GM21515 (cell line): ENCODE results near the gene DNTT.

Experiments used
- ATAC-seq: cut with Tn5 transposase; IDR thresholded peaks from one replicate; pipeline ENCODE4 v1.9.1; 2021; ENCODE audit not compliant: unreplicated experiment

Gene DNTT

DNA sequence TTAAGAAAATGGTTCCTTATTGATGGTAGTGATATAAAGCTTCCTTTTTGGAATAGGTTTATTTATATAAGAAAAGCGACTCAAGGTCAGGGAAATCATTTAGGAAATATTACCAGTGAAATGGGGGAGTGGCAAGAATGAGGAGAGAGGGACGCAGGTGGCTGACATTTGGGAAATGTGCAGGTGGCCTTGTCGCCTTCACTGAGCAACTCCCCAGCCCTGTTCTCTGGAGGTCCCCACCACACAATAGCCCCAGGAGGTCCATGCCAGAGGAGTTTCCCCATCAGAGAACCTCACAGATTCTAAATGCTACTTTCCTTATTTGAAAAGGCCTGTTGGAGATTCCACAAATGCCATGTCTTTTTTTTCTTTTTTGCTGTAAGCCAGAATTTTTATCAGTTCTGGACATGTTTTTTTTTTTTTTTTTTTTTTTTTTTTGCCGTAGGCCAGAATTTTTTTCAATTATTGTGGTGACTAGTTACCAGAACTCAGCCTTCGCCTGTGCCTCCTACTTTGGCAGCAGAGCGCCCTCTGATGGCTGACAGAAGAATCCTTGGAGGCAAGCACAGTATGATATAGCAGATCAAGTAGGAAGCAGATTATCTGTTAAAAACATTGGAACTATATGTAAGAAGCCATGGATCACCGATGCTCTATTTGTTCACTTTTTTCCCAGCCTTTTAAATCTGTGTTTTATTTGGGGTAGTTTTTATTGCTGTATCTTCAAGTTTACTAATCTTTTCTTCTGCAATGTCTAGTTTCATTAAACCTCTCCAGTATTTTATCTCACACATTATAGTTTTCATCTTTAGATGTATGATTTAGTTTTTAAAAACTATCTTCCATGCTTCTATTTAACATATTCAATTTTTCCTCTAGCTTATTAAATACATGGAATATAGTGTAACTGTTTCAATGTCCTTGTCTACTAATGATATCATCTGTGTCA is 36.0 kb downstream of the DNTT start:
- peak; percentile 67 for ATAC-seq

DNA sequence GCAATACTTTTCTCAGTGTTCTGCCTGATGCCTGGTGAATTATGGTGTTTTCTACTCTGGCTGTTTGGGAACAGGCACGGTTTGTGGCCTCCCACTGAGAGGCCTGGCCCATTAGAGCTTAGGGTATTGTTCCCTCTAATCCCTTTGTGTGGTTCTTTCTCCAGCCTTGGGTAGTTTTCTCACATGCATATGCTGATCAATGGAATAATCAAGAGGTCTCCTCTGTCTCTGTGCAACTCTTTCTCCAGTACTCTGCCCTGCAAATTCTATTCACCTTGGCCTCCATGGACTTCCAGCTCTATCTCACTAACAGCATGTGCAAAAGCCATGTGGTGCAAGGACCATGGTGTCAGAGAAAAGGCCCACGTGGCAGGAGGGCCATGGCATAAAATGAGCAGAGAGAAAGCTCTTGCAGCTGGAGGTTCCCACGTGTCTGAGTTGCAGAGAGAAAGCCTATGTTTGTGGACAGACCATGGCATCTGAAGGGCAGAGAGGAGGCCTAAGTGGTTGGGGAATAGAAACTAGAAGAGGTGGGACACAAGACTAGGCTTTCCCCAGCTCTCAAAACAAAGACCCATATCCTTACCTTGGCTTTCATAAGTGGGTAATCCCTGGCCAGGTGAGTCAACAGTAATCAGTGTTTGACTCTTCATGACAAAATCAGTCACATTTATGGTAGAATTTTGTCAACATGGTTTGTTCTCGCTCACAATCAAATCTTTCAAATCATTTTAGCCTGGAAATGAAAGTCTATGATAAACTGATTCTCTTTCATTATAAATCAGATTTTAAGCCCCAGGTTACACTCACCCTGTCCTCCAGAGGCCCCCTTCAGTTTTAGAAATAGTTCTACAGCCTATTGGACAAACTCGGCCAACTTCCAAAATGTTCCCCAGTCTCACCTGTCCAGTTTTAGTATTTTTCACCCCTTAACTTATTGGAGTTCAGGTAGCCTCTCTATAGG is 37.3 kb downstream of the DNTT start:
- ATAC-seq = no peak

DNA sequence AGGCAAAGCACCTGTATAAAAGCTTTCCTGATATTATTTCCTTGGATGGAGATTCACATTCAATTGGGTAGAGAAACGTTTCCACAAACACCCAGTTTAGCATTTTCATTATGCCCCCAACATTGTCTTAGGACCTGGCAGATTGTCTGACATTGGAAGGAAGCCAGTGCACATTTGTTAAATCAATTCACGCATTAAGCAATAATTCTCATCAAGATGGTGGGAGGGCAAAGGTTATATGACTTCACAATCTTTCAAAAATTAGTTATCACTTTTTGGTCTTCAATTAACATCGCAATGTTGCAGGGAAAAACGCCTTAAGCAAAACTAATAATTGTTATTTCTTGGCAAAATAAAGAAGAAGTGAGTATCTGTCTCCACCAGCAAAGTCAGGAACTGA is 38.2 kb downstream of the DNTT start:
- no peak for ATAC-seq

DNA sequence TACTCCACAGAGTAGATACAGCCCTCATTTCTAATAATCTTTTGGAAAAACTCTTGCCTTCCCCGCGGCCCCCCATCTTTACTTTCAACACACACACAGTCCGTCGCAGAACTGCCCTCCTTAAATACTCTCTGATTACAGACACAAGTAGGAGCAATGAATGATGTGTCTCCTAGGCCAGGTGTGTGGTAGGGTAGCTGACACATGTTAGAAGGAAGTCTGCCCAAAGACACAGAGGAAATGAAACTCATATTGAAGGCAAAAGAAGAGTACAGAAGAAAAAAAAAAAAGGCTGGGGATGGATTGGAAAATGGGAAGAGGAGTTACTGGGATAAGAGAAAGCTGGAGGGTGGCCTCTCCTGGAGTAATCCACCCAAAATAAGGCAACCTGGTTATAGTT is 39.9 kb downstream of the DNTT start:
- no peak for ATAC-seq

DNA sequence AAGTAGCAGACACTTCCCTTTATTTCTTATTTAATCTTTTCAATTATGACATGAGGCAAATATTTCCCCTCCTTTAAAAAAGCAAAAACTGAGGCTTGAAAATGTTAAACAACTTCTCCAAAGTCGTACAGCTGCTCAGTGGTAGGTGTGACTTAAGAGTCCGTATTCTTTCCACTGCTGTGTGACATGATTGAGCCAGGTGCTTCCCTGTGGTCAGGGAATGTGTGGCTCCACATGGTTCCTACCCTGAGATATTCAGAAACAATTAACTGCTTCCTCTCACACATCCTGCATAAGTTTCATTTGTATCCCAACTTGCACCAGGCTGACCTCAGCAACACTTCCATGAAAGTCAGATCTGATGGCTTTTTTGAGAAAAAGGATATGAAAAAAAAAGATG is 41.0 kb downstream of the DNTT start:
- ATAC-seq = no peak

DNA sequence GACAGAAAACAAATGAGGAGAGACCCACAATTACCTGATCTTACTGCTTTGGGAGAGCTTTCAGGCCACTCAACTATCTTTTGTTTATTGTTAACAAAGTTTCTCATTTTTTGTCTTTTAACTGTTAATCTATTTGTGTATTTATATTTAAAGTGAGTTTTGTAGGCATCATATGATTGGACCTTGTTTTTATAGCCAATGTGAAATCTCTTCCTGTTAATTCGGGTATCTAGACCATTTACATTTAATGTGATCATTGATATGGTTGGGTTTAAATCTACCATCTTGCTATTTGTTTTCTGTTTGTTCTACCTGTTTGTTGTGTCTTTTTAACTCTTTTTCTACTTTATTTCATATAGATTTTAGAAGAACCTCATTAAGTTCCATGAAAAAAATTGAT is 42.1 kb downstream of the DNTT start:
- no peak for ATAC-seq

DNA sequence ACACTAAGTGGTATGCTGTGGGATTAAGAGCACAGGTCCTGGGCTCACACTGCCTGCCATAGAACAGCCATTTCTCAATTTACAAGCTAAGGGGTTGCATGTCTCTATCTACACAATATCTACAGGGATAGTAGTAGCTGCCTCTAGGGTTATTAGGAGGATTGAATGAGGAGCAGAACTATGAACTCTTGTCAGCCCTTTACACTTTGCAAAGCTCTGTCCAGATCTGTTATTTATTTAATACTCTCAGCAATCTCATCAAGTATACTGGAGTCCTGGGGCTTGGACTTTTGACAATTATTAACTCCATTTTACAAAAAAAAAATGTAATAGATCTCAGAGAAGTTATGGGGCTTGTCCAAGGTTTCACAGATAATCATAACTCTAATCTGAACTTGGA is 47.8 kb downstream of the DNTT start:
- no peak for ATAC-seq

DNA sequence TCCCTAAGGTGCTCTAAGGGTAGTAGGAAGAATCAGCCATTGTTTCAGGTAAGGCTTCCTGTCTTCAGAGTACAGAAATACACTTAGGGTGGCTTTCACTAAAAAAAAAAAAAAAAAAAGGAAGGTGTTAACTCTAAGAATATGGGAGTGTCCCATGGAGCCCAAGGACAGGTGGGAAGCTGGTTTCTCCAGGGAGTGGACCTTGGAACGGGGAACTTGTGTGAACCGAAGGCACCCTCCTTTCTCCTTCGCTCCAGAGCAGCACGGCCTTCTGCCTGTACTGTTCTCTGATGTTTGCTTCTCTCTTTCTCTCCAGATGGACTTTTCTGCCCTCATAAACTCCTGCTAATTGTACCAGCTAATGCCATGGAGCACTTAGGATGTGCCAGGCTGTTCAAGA is 48.3 kb downstream of the DNTT start:
- no peak for ATAC-seq

DNA sequence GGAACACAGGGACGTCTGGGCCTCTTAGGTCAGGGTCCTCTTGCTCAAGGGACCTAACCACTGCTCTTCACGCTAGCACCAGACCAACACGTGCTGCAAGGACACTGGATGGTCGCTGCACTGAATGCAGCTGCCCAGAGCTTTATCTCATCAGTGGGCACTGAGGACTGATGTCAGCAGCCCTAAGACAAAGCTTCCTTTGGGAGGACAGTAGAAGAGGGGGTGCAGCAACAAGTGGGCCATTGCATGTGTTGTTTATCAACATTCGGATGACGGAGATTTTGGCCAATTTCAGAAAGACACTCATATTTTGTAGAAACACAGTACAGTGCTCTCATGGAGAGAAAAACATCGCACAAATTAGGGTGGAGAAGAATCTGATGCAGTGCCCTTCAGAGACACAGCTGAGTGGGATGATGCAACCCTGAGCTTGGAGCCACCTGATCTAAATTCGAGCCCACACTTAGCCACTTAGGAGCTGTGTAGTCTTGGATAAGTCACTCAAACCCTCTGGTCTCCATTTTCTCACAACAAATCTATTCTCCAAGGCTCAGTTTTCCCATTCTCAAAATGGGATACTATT is 52.9 kb downstream of the DNTT start:
- ATAC-seq = no peak

DNA sequence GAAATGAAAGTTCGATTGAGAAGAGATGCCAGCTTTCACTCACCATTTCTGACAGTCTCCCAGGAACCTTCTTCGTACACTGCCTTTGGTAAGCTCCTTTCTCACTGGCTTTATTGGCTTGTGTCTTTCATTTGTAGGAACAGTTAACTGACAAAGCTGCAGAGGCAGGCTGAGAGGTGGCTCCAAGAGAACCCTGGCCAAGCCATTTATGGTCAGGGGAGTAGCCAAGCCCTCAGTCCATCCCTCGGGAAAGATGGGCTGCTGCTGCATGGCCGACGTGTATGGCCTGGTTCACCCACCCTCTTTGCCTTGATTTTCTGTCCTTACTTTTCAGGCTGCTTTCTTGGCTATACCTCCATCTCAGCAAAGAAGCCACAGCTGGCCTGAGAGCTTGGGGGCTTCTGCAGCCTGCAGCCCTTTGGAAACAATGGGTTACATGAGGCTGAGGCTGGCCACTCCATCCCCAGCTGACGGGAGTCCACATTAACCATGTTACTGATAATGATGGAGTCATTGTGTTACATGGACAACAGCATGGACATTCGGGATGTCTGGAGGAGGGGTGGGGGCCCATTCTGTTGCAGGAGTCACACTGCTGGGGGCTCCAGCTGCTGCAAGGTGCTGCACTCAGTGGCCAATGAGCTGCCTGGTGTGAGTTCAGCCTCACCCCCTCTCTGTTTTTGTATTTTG is 54.8 kb downstream of the DNTT start, which contains the start of gene OPALIN:
Gene OPALIN, minus strand, starts transcription at position 152 of the 690 bp plus-strand sequence. Its CDS starts 106 bp downstream, at position 46.
- no peak for ATAC-seq

DNA sequence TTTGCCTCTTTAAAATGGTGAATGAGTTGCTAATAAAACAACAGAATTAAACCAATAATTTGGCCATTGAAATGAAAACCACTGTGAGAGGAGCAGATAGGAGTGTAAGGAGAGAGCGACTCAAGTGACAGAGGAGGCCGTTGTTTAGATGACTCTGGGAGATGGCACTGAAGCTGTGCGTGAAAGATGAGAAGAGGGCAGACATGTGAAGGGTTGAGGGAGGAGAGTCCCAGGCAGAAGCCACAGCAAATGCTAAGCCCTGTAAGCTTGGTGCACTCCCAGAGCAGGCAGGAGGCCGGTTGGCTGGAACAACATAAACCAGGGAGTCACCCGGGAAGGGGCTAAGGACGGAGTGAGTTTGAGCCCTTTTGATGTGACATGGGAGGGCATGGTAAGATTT is 55.4 kb downstream of the DNTT start:
- no peak for ATAC-seq

DNA sequence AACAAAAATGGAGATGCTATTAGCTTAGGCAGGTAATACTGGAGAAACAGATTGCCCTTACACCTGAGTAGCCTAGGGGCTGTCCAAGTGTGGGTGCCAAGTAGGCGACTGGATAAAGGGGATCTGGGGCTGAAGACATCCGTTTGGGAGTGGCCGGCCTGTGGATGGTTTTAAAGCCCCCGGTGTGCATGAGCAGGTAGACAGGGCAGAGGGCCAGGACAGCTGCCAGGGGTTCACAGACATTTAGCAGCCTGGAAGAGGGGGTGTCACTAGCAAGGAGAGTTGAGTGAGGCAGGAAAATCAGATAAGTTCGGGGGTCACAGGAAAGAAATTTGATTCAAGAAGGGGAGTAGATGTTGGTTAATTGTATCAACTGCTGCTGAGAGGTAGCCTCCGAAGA is 56.1 kb downstream of the DNTT start:
- ATAC-seq = no peak

DNA sequence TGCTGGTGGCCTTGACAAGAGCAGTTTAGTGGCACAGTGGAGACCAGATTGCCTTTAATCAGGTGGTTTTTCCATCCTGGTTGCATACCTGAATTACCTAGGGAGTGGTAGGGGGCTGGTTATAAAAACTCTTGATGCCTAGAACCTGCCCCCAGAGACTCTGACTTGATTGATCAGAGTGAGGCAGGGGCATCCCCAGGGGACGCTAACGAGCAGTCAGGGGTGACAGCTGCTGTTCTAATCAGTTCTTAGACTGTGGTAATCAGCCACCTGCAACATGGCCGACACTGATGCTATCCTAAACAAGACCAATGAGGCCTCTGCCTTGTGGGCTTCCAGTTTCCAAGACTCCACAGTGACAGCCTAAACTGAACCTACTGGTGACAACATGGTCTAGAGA is 56.5 kb downstream of the DNTT start:
- no peak for ATAC-seq

DNA sequence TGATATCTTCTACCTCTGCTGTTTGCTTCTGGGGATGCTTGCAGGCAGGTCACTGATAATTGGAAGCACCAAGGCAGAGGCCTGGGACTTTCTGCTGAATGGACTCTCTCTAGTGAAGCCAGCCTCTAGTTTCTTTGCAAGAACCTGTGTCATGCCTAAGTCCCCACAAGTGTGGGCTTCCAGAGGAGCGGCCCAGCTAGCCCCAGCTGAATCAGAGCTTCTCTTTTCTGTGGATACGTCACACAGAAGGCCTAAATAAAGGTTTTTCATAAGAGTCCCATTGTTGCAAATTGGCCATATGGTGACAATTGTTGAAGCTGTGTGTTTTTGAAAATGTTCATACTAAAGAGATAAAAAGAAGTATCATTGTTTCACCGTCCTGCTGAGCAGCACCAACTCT is 61.3 kb downstream of the DNTT start:
- ATAC-seq = no peak

DNA sequence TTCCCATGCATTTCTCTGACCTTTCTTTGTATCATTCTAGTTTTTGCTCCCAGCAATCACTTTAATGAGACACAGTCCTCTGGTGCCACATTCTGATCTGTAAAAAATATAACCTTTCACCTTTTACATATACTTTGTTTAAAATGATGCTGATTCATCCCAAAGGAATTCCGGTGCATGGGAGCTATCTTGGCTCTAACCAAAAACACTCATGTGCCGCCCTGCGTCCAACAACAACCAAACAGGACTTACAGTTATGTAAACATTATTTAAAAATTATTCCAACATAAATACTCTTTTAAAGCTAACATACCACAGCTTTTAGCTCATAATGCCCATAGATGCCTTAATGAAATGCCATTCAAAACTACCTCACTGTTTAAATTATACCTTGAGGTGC is 62.3 kb downstream of the DNTT start:
- ATAC-seq = no peak

DNA sequence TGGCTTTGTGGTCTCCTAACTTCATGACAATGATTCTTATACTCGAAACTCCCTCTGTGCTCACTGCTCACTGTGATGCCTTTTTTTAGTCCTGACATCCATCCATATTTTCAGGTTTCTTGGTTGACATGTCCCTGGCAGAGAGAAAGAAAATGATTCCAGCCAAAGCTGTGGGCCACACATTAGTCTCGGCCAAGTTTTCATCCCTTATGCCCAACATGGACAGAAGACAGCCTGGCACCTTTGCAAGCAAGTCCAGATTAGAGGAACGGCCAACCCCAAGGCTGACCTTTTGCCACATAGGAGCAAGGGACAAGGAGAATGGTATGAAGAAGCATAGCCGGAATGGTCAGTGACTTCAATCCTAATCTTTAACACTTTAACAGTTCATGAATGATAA is 63.2 kb downstream of the DNTT start:
- no peak for ATAC-seq

DNA sequence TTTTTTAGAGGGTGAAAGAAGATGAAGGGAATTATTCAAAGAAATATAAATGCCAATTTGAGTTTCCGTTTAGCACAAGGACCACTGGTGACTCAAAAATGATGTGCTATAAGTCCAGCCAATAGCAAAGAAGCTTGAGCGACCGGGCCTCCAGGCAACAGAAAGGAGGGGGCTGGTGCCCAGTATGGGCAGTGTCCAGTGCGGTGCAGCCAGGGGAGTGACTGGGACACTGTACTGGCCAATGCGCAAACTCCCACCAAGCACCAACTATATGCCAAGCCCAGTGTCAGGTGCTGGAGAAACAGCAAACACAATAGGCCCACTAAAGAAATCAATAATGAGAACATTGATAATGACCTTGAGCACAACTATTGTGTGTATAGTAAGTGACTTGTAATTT is 64.7 kb downstream of the DNTT start:
- no peak for ATAC-seq

DNA sequence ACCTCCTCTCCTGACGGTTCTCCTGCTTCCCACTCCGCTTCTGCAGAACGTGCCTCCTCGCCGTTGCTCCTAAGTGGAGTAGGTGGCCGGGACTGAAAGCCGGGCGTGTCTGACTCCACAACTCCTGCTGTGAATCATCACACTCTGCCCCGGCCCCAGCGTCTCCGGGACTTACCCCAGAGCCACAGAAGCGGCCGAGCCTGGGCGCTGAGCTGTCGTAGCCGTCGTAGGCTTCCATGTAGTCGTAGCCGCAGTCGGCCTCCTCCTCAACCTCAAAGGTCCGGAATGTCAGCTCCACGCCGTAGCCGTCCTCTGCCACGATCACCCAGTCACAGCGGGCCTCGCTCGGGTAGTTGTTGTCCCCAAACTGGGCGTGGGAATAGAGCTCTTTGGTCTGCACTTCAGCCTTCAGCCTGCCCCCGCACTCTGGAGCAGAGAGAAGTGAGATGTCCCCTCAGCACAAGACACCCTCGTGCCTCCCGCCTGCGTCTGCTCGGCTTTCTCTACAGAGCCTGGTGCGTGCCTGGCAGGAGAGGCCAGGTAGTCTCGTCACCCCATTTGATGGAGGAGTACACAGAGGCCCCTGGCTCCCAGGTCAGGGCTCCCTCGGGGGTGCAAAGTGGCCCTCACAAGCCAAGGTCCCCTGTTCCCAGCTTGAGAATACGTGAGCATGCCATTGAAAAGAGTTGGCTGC is 65.8 kb downstream of the DNTT start:
- ATAC-seq = no peak

DNA sequence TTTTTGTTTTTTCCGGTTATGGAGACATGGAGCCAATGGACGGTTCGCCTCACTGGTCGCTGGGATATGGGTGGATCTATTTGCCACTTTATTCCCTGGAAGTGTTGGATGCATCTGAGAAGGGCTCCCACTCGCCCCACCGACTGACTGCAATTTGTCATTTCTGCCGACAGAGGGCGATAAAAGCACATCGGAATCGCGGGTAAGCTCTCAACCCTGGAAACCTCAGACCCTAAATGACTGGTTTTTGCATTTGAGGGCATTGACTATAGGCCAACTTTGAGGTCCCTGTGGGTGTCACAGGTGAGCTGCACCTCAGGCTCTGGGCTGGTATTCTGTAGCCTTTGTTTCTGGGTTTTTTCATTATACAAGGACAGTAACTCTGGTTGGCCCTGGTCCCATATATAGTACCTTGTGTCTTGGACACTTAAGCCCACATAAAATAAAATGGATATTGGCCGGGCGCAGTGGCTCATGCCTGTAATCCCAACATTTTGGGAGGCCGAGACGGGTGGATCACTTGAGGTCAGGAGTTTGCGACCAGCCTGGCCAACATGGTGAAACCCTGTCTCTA is 66.4 kb downstream of the DNTT start:
- ATAC-seq = no peak

DNA sequence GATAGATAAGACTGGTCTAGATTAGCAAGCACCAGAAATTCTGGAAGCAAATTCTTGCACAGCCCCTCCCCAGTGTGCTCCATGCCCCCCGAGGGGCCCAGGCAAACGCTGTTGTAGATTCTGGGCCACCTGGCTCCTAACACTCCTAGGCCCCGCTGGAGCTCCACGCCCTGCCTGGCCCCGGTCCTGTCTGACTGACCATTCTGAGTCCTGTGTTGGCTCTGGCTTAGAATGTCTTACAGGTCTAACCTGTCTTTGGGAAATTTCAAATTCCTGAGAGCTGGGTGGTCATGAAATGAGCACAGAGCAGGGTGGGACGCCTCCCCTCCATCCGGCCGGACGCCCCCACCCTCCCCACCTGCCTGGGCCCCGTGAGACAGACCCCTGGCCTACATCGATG is 67.1 kb downstream of the DNTT start:
- ATAC-seq = no peak
